Stomach (tissue), 4 donors: ENCODE data around the gene ZP4.

Experiments
- POLR2A ChIP-seq, 4 donors: fragments of 450-650 bp; IDR thresholded peaks; one replicate each; pipeline ENCODE4 v1.6.1; 2016; ENCODE audit warnings: antibody characterized with exemption in 4 of 4, control low read depth in 2 of 4, mild to moderate bottlenecking in 1 of 4, moderate library complexity in 1 of 4
- POLR2AphosphoS5 ChIP-seq, 3 donors: sonication (generic); formaldehyde crosslinking; IDR thresholded peaks; one replicate each; pipeline ENCODE4 v1.6.1; 2016; ENCODE audit warnings: antibody characterized with exemption in 3 of 3
- TF ChIP-seq, protein P1 (sequence below), 7 experiments: fragments of 450-650 bp in 4 of 7; fragments of 200-600 bp in 3 of 7; sonication (generic) in 3 of 7; IDR thresholded peaks; one replicate each; pipeline ENCODE4 v1.5.1; 2016 to 2019; ENCODE audit warnings: antibody characterized with exemption in 7 of 7, control low read depth in 2 of 7, mild to moderate bottlenecking in 1 of 7

DNA sequence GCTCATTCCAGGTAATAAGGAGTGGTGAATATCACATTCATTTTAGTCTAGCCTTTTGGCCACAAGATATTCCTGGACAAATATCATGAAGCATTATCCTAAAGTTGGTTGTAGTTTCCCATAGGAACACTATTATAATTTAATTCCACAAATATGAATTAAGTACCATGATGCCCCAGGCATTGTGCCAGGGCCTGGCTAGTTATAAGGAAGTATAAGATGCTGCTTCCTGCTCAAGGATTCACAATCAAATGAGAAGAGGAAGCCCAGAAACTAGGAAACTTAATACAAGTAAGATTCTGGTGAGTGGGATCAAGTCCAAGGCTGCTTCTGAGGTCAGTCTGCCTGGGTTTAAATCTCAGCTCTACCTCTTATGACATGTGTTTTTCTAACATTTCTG lies 30.6 kb upstream of the ZP4 start:
- TF ChIP-seq, protein P1, sequence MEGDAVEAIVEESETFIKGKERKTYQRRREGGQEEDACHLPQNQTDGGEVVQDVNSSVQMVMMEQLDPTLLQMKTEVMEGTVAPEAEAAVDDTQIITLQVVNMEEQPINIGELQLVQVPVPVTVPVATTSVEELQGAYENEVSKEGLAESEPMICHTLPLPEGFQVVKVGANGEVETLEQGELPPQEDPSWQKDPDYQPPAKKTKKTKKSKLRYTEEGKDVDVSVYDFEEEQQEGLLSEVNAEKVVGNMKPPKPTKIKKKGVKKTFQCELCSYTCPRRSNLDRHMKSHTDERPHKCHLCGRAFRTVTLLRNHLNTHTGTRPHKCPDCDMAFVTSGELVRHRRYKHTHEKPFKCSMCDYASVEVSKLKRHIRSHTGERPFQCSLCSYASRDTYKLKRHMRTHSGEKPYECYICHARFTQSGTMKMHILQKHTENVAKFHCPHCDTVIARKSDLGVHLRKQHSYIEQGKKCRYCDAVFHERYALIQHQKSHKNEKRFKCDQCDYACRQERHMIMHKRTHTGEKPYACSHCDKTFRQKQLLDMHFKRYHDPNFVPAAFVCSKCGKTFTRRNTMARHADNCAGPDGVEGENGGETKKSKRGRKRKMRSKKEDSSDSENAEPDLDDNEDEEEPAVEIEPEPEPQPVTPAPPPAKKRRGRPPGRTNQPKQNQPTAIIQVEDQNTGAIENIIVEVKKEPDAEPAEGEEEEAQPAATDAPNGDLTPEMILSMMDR (IDR thresholded peaks at IDR 0.05), result no peak
- TF ChIP-seq POLR2A (IDR thresholded peaks at IDR 0.05), result no peak
- no peak for TF ChIP-seq POLR2AphosphoS5 (IDR thresholded peaks at IDR 0.05)
